PFSK-1 (cell line): ENCODE measurements around the gene PRRT2.
A peak's percentile ranks its signal among the peaks of the same experiment; 100 is the strongest.

Source experiments
- FOXP2 ChIP-seq: optimal IDR thresholded peaks from 2 replicates; pipeline ENCODE3; 2011; ENCODE audit warnings: borderline replicate concordance, control low read depth, inconsistent platforms; ENCODE audit not compliant: insufficient read depth; ENCODE audit errors: extremely low read length, extremely low read depth
- POLR2AphosphoS5 ChIP-seq: IDR thresholded peaks from 2 replicates; pipeline ENCODE4 v1.6.1; 2012; ENCODE audit warnings: low read depth, mild to moderate bottlenecking, control low read depth, low read length, moderate library complexity
- SIN3A ChIP-seq: IDR thresholded peaks from 2 replicates; pipeline ENCODE4 v1.6.1; 2012; ENCODE audit warnings: mild to moderate bottlenecking, low read length, moderate library complexity, borderline replicate concordance; ENCODE audit not compliant: insufficient read depth
- TAF1 ChIP-seq: IDR thresholded peaks from 2 replicates; pipeline ENCODE4 v1.6.1; 2012; ENCODE audit warnings: low read length, control low read depth, borderline replicate concordance; ENCODE audit not compliant: insufficient read depth
- TF ChIP-seq, protein P1 (sequence below), 2 experiments: IDR thresholded peaks; 2 replicates each; pipeline versions ENCODE4 v1.6.1 to v1.8.0; 2011 to 2012; ENCODE audit warnings: low read depth in 2 of 2, low read length in 2 of 2, control low read depth in 1 of 2, inconsistent platforms in 1 of 2, mild to moderate bottlenecking in 1 of 2, moderate library complexity in 1 of 2; ENCODE audit not compliant: insufficient read depth in 1 of 2

PRRT2 gene

GRCh38 chr16:29816694-29817441 is 4.9 kb downstream of the PRRT2 start:
- TF ChIP-seq TAF1: no peak
- no peak for TF ChIP-seq POLR2AphosphoS5
- no peak for TF ChIP-seq FOXP2
- TF ChIP-seq, protein P1, sequence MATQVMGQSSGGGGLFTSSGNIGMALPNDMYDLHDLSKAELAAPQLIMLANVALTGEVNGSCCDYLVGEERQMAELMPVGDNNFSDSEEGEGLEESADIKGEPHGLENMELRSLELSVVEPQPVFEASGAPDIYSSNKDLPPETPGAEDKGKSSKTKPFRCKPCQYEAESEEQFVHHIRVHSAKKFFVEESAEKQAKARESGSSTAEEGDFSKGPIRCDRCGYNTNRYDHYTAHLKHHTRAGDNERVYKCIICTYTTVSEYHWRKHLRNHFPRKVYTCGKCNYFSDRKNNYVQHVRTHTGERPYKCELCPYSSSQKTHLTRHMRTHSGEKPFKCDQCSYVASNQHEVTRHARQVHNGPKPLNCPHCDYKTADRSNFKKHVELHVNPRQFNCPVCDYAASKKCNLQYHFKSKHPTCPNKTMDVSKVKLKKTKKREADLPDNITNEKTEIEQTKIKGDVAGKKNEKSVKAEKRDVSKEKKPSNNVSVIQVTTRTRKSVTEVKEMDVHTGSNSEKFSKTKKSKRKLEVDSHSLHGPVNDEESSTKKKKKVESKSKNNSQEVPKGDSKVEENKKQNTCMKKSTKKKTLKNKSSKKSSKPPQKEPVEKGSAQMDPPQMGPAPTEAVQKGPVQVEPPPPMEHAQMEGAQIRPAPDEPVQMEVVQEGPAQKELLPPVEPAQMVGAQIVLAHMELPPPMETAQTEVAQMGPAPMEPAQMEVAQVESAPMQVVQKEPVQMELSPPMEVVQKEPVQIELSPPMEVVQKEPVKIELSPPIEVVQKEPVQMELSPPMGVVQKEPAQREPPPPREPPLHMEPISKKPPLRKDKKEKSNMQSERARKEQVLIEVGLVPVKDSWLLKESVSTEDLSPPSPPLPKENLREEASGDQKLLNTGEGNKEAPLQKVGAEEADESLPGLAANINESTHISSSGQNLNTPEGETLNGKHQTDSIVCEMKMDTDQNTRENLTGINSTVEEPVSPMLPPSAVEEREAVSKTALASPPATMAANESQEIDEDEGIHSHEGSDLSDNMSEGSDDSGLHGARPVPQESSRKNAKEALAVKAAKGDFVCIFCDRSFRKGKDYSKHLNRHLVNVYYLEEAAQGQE (IDR thresholded peaks at IDR 0.05; ENCODE audit: insufficient read depth in 1 of 2, low read depth in 2 of 2, low read length in 2 of 2): no peak
- no peak for TF ChIP-seq SIN3A

- TF ChIP-seq TAF1 (no peak), FOXP2 (no peak), SIN3A (no peak), POLR2AphosphoS5 (no peak)
- TF ChIP-seq, protein P1 (IDR thresholded peaks at IDR 0.05; ENCODE audit: insufficient read depth in 1 of 2, low read depth in 2 of 2, low read length in 2 of 2): no peak
These were observed 6.1 kb downstream of the PRRT2 start for GRCh38 chr16:29818082-29818481.

GRCh38 chr16:29819506-29819905 is 7.5 kb downstream of the PRRT2 start:
- no peak for TF ChIP-seq POLR2AphosphoS5
- TF ChIP-seq, protein P1 (IDR thresholded peaks at IDR 0.05; ENCODE audit: insufficient read depth in 1 of 2, low read depth in 2 of 2, low read length in 2 of 2): no peak
- TF ChIP-seq FOXP2: no peak
- TF ChIP-seq TAF1: no peak
- no peak for TF ChIP-seq SIN3A

- TF ChIP-seq FOXP2: no peak
- TF ChIP-seq POLR2AphosphoS5: peak; percentile 69
- TF ChIP-seq SIN3A: peak; percentile 95; the same call in 1 of the 2 replicates
- TF ChIP-seq TAF1: 0 out of 2 replicates have a peak, but pooled peaks have one; percentile 22
- TF ChIP-seq, protein P1 (IDR thresholded peaks at IDR 0.05; ENCODE audit: insufficient read depth in 1 of 2, low read depth in 2 of 2, low read length in 2 of 2): no peak
These were observed 8.3 kb downstream of the PRRT2 start, which contains the start of gene MVP for GRCh38 chr16:29820271-29820701. Gene MVP, plus strand, starts transcription at chr16:29820462. Its CDS starts 10,088 bp downstream, at chr16:29830550.
